HG03342 (cell line): ENCODE data around the gene PSD2.
A peak's percentile ranks its signal among the peaks of the same experiment; 100 is the strongest.

Source experiments
- ATAC-seq: cut with Tn5 transposase; IDR thresholded peaks from one replicate; pipeline ENCODE4 v1.9.1; 2021; ENCODE audit warnings: mild to moderate bottlenecking, moderate library complexity; ENCODE audit not compliant: unreplicated experiment

Gene PSD2

GRCh38 chr5:139795074-139796001 is at the start of gene PSD2:
TSS of gene PSD2 (plus strand) at chr5:139795808. CDS start at chr5:139809441, 13,633 bp downstream.
- no peak for ATAC-seq

- peak; percentile 31 for ATAC-seq
Observed at GRCh38 chr5:139746691-139747582, 48.7 kb upstream of the PSD2 start.

- ATAC-seq = peak; percentile 15
Observed at GRCh38 chr5:139747583-139748504, 47.8 kb upstream of the PSD2 start.

- no peak for ATAC-seq
Observed at GRCh38 chr5:139748505-139748826, 47.1 kb upstream of the PSD2 start.

GRCh38 chr5:139749242-139749641 is 46.4 kb upstream of the PSD2 start:
- no peak for ATAC-seq

GRCh38 chr5:139751236-139751635 is 44.4 kb upstream of the PSD2 start:
- ATAC-seq = no peak

GRCh38 chr5:139752506-139753473 is 42.8 kb upstream of the PSD2 start:
- no peak for ATAC-seq

- ATAC-seq = no peak
Observed at GRCh38 chr5:139755892-139756671, 39.5 kb upstream of the PSD2 start.

GRCh38 chr5:139756971-139757370 is 38.6 kb upstream of the PSD2 start:
- ATAC-seq = no peak

GRCh38 chr5:139757727-139758509 is 37.7 kb upstream of the PSD2 start:
- no peak for ATAC-seq

GRCh38 chr5:139758510-139759075 is 37.0 kb upstream of the PSD2 start:
- ATAC-seq = no peak

- no peak for ATAC-seq
Observed at GRCh38 chr5:139759219-139759721, 36.3 kb upstream of the PSD2 start.

GRCh38 chr5:139760066-139761056 is 35.2 kb upstream of the PSD2 start:
- ATAC-seq = no peak

- ATAC-seq = no peak
Observed at GRCh38 chr5:139761057-139761450, 34.6 kb upstream of the PSD2 start.

- no peak for ATAC-seq
Observed at GRCh38 chr5:139761501-139761900, 34.1 kb upstream of the PSD2 start.

GRCh38 chr5:139762615-139763170 is 32.9 kb upstream of the PSD2 start:
- ATAC-seq = no peak
